ENCODE data around the gene DLST.

DNA sequence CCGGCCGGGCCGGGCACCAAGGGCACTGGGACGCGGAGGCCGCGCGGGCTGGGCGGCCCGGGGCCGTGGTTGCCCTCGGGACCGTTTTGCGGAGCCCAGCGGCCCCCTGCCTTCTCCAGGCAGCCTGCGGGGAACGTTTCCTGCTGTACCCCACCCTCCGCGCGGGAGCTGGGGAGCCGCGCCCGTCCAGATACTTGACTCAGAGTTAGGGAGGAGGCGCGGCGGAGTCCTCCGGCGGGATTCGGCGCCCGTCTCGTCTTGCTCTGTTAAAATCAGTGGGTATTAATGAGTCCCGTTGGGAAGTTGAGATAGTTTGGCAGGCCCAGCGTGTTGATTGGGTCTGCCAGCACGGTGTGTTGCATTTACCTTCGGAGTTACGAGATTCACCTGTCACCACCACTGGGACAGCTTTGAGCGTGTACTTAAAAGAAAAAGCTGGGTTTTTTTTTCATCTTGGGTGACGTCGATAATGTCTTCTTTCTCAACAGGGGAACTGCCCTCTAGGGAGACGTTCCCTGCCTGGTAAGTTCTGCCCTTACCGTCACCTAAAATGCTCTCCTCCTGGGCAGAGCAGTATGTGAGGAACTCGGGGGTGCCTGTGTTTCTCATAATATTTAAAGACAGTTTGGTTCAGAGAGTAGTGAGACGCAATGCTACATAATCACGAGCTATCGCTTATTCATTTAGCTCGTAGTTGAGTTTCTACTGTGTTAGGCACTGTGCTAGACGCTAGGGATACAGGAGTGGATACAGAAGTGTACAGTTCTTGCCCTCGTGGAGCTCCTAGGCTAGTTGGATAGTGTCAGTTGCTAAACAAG, 596 bp downstream of the DLST start:
- TF ChIP-seq EZH2 (IDR thresholded peaks at IDR 0.05; ENCODE audit: low read depth), result no peak
- TF ChIP-seq, protein P1, sequence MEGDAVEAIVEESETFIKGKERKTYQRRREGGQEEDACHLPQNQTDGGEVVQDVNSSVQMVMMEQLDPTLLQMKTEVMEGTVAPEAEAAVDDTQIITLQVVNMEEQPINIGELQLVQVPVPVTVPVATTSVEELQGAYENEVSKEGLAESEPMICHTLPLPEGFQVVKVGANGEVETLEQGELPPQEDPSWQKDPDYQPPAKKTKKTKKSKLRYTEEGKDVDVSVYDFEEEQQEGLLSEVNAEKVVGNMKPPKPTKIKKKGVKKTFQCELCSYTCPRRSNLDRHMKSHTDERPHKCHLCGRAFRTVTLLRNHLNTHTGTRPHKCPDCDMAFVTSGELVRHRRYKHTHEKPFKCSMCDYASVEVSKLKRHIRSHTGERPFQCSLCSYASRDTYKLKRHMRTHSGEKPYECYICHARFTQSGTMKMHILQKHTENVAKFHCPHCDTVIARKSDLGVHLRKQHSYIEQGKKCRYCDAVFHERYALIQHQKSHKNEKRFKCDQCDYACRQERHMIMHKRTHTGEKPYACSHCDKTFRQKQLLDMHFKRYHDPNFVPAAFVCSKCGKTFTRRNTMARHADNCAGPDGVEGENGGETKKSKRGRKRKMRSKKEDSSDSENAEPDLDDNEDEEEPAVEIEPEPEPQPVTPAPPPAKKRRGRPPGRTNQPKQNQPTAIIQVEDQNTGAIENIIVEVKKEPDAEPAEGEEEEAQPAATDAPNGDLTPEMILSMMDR (conservative IDR thresholded peaks at IDR 0.05), result no peak
